ENCODE data around the gene FAM193A. TPM values are rescaled to one million over a fixed set of nuclear protein-coding genes. Genes with fewer than 3 reads are reported as not detected.

Gene FAM193A
- polyA plus RNA-seq, 1 donor (not counting 4 experiments of a cell fraction or from before 2014, with no cell fraction given), result 3.6 TPM

DNA sequence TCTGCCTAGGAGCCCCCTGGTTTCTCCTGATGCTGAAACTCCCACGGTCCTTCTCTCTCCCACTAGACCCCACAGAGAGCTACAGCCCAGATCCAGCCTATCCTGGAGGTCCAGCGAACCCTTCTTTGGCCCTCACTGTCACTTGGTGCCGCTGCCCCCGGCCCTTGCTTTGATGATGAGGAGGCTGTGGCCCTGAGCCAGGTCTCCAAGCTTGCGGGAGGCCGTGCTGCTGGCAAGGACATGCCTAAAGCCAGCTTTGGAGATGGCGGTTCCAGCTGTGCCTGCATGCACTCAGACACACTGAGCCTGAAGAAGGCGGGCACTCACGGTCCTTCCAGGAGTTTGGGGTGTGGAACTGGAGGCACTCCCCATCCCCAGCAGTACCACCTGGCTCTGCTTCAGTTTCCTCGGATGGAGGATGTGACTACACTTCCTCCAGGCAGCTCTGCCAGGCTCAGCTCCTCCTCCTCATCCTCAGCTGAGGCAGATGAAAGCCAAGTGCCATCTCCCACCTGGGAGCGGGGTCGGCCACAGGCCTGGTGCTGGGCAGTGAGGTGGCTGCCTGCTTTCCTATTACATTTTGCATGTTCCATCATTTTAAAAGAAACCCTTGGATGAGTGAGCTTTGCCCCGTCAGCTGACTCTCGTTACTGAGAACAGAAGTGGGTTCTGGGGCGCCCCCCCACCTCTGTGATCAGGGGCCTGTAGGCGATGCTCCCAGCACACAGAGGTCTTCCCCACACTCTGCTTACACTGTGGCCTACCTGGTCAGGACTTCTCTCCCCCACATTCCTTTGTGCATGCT is 210.6 kb downstream of the FAM193A start:
- no peaks in the 10 kb centered on the region for H3K27me3 ChIP-seq (ENCODE audit: control insufficient read depth, extremely low read depth, insufficient read depth, low read length)
- H3K4me2 ChIP-seq (ENCODE audit: control insufficient read depth, extremely low read depth, insufficient read depth, low read depth, low read length), result peak overlapping the region; percentile 32
- H4K20me1 ChIP-seq (ENCODE audit: control insufficient read depth, extremely low read depth, insufficient read depth, low read length), result no peaks in the 10 kb centered on the region
- TF ChIP-seq, protein P1, sequence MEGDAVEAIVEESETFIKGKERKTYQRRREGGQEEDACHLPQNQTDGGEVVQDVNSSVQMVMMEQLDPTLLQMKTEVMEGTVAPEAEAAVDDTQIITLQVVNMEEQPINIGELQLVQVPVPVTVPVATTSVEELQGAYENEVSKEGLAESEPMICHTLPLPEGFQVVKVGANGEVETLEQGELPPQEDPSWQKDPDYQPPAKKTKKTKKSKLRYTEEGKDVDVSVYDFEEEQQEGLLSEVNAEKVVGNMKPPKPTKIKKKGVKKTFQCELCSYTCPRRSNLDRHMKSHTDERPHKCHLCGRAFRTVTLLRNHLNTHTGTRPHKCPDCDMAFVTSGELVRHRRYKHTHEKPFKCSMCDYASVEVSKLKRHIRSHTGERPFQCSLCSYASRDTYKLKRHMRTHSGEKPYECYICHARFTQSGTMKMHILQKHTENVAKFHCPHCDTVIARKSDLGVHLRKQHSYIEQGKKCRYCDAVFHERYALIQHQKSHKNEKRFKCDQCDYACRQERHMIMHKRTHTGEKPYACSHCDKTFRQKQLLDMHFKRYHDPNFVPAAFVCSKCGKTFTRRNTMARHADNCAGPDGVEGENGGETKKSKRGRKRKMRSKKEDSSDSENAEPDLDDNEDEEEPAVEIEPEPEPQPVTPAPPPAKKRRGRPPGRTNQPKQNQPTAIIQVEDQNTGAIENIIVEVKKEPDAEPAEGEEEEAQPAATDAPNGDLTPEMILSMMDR (optimal IDR thresholded peaks at IDR 0.05 in 1 of 3, IDR thresholded peaks at IDR 0.05 in 1 of 3, conservative IDR thresholded peaks at IDR 0.05 in 1 of 3; ENCODE audit: extremely low read depth in 1 of 3, insufficient read depth in 2 of 3, low read length in 3 of 3), result no peak
- no peak for TF ChIP-seq EZH2 (IDR thresholded peaks at IDR 0.05; ENCODE audit: low read length)
- DNase-seq (ENCODE audit: low read depth, low spot score) (no peak), FAIRE-seq (no peak)
- peaks cover 34 to 43% of the 10 kb centered on the region in 2 experiments for H3K36me3 ChIP-seq (ENCODE audit: control insufficient read depth in 2 of 2, extremely low read depth in 1 of 2, insufficient read depth in 2 of 2, low read length in 2 of 2)
- H3K79me2 ChIP-seq (ENCODE audit: control insufficient read depth, insufficient read depth, low read length), result peaks cover 13% of the 10 kb centered on the region
- dilution Hi-C loops (cut with MboI; ENCODE audit: extremely low pct_ligation_motif_present, low sequenced_read_pairs), result no loop called here
- peaks cover 27% of the 10 kb centered on the region for H3K4me1 ChIP-seq (ENCODE audit: control insufficient read depth, extremely low read depth, insufficient read depth, low read length)
- H3K4me3 ChIP-seq (ENCODE audit: control insufficient read depth in 2 of 3, extremely low read depth in 1 of 3, insufficient read depth in 2 of 3, low read depth in 1 of 3, low read length in 3 of 3), result no peak overlapping the region
- H3K9me3 ChIP-seq (ENCODE audit: control insufficient read depth, low read depth, low read length), result no peaks in the 10 kb centered on the region
- peaks cover 3% of the 10 kb centered on the region for H3K9me1 ChIP-seq (ENCODE audit: control insufficient read depth, extremely low read depth, insufficient read depth, low read length)
- peak overlapping the region; percentile 65 for H3K27ac ChIP-seq (ENCODE audit: control insufficient read depth, insufficient read depth, low read length)
- peak overlapping the region; percentile 52 for H3K9ac ChIP-seq (ENCODE audit: control insufficient read depth, extremely low read depth, insufficient read depth, low read length)
- no peak overlapping the region for H2AFZ ChIP-seq (ENCODE audit: control insufficient read depth, low read length)

DNA sequence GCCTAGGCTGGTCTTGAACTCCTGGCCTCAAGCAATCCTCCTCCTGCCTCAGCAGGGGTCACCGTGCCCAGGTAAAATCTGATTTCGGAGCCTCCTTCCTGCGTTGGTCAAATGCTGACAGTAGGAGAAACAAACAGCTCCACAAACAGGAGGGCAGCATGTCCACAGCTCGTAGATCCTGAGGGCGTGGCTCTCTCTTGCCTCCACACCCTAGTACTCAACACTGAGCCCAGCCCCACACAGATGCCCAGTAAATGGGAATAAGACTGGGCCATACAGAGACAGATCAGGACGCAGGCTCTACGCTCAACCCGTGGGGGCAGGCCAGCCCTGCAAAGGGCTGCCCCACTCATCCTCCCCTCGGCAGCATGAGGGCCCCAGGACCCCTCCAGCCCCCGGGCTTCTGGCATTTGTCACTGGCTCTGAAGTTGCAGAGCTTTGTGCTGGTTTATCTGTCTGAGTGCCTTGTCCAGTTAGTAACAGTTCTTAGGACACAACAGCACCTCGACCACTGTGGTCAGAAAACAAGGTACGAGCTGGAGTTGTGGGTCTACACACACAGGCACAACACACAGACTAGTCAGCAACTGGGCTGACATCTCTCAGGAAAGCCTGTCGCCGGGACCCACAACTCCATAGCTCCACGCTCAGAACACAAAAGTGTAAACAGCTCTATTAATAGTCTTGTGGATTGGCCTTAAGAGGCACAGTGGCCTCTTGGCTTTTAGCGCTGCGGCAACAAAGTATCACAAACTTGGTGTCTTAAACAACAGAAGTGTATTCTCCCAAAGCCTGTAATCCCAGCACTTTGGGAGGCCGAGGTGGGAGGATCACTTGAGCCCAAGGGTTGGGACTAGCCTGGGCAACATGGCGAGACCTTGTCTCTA is 214.5 kb downstream of the FAM193A start:
- Histone ChIP-seq H3K36me3 (ENCODE audit: control insufficient read depth in 2 of 2, extremely low read depth in 1 of 2, insufficient read depth in 2 of 2, low read length in 2 of 2) (peaks cover 17 to 22% of the 10 kb centered on the region in 2 experiments), H4K20me1 (ENCODE audit: control insufficient read depth, extremely low read depth, insufficient read depth, low read length) (no peaks in the 10 kb centered on the region), H3K4me1 (ENCODE audit: control insufficient read depth, extremely low read depth, insufficient read depth, low read length) (peaks cover 24% of the 10 kb centered on the region), H3K79me2 (ENCODE audit: control insufficient read depth, insufficient read depth, low read length) (peaks cover 29% of the 10 kb centered on the region), H3K4me2 (ENCODE audit: control insufficient read depth, extremely low read depth, insufficient read depth, low read depth, low read length) (no peak overlapping the region), H3K9ac (ENCODE audit: control insufficient read depth, extremely low read depth, insufficient read depth, low read length) (no peak overlapping the region), H3K9me1 (ENCODE audit: control insufficient read depth, extremely low read depth, insufficient read depth, low read length) (peaks cover 3% of the 10 kb centered on the region), H3K27ac (ENCODE audit: control insufficient read depth, insufficient read depth, low read length) (no peak overlapping the region), H3K4me3 (ENCODE audit: control insufficient read depth in 2 of 3, extremely low read depth in 1 of 3, insufficient read depth in 2 of 3, low read depth in 1 of 3, low read length in 3 of 3) (no peak overlapping the region), H2AFZ (ENCODE audit: control insufficient read depth, low read length) (no peak overlapping the region), H3K9me3 (ENCODE audit: control insufficient read depth, low read depth, low read length) (no peaks in the 10 kb centered on the region), H3K27me3 (ENCODE audit: control insufficient read depth, extremely low read depth, insufficient read depth, low read length) (no peaks in the 10 kb centered on the region)
- FAIRE-seq (no peak), DNase-seq (ENCODE audit: low read depth, low spot score) (no peak)
- no peak for TF ChIP-seq EZH2 (IDR thresholded peaks at IDR 0.05; ENCODE audit: low read length)
- TF ChIP-seq, protein P1 (optimal IDR thresholded peaks at IDR 0.05 in 1 of 3, IDR thresholded peaks at IDR 0.05 in 1 of 3, conservative IDR thresholded peaks at IDR 0.05 in 1 of 3; ENCODE audit: extremely low read depth in 1 of 3, insufficient read depth in 2 of 3, low read length in 3 of 3), result no peak
- dilution Hi-C loops (cut with MboI; ENCODE audit: extremely low pct_ligation_motif_present, low sequenced_read_pairs), result no loop called here
